B cell (primary cell): ENCODE measurements around the gene MTHFD2L. TPM values are rescaled to one million over a fixed set of nuclear protein-coding genes. Genes with fewer than 3 reads are reported as not detected.

ENCODE experiments used
- ATAC-seq: fragments of 200-7000 bp; cut with Tn5 transposase; one replicate; pipeline ENCODE4 v1.10.0; 2021; ENCODE audit warnings: low read depth, mild to moderate bottlenecking, moderate number of reproducible peaks, moderate library complexity
- CTCF ChIA-PET: fragments of 350-600 bp; sonication (Branson Sonifier 250); formaldehyde crosslinking; loops from one replicate; lab custom pipeline; 2021; ENCODE audit warnings: antibody characterized with exemption, inconsistent platforms; lab: Charles Lee
- POLR2A ChIA-PET: fragments of 350-600 bp; sonication (Branson Sonifier 250); formaldehyde crosslinking; loops from one replicate; lab custom pipeline; 2021; ENCODE audit warnings: antibody characterized with exemption; lab: Charles Lee
- DNase-seq: peaks from one replicate; pipeline ENCODE4 v3.0.0; 2013
- H2AFZ ChIP-seq: 2 replicates; pipeline ENCODE4 v1.6.1; 2012; ENCODE audit warnings: mild to moderate bottlenecking, low read depth, low read length; ENCODE audit not compliant: insufficient read depth, poor library complexity, severe bottlenecking
- H3K27ac ChIP-seq, 2 donors: 1 replicate in 1 of 2; 2 replicates in 1 of 2; pipeline ENCODE4 v1.5.1; 2012 to 2013; ENCODE audit warnings: low read length in 2 of 2, mild to moderate bottlenecking in 2 of 2, moderate library complexity in 1 of 2
- H3K27me3 ChIP-seq, 4 experiments: fragments of 200-600 bp in 1 of 4; sonication (generic) in 1 of 4; replicated peaks in 1 of 4; 1 replicate in 2 of 4; 2 replicates in 2 of 4; pipeline versions ENCODE4 v1.6.1 to v1.7.0; 2013 to 2016; ENCODE audit warnings: low read length in 3 of 4, mild to moderate bottlenecking in 2 of 4, mixed read lengths in 1 of 4, moderate library complexity in 1 of 4; ENCODE audit not compliant: insufficient read depth in 4 of 4, control insufficient read depth in 3 of 4; ENCODE audit errors: control extremely low read depth in 1 of 4
- H3K36me3 ChIP-seq, 2 experiments: replicated peaks in 1 of 2; 1 replicate in 1 of 2; 2 replicates in 1 of 2; pipeline versions ENCODE4 v1.6.1 to v1.7.1; 2013; ENCODE audit warnings: low read length in 1 of 2; ENCODE audit not compliant: insufficient read depth in 2 of 2, control insufficient read depth in 1 of 2; ENCODE audit errors: control extremely low read depth in 1 of 2, extremely low read depth in 1 of 2
- H3K4me1 ChIP-seq, 2 donors: fragments of 200-600 bp in 1 of 2; sonication (generic) in 1 of 2; 1 replicate in 1 of 2; 2 replicates in 1 of 2; pipeline versions ENCODE4 v1.5.1 to v1.6.1; 2013 to 2017; ENCODE audit warnings: low read length in 2 of 2; ENCODE audit not compliant: control insufficient read depth in 2 of 2, insufficient read depth in 2 of 2
- H3K4me2 ChIP-seq: replicated peaks from 2 replicates; pipeline ENCODE3; 2012; ENCODE audit warnings: mild to moderate bottlenecking, low read depth, low read length; ENCODE audit not compliant: poor library complexity, severe bottlenecking
- H3K4me3 ChIP-seq, 5 experiments: fragments of 200-600 bp in 1 of 5; sonication (generic) in 1 of 5; 1 replicate in 3 of 5; 2 replicates in 2 of 5; pipeline versions ENCODE4 v1.5.1 to v1.7.0; 2011 to 2016; ENCODE audit warnings: low read length in 4 of 5, mild to moderate bottlenecking in 4 of 5, low read depth in 2 of 5, control low read depth in 1 of 5, moderate library complexity in 1 of 5; ENCODE audit not compliant: insufficient read depth in 1 of 5; ENCODE audit errors: control extremely low read depth in 1 of 5, extremely low read depth in 1 of 5
- H3K79me2 ChIP-seq: fragments of 200-600 bp; sonication (generic); one replicate; pipeline ENCODE4 v1.6.0; 2016; ENCODE audit warnings: low read length; ENCODE audit not compliant: control insufficient read depth, insufficient read depth
- H3K9ac ChIP-seq: fragments of 200-600 bp; sonication (generic); 2 replicates; pipeline ENCODE4 v1.6.1; 2017; ENCODE audit warnings: mild to moderate bottlenecking, low read length, moderate library complexity
- H3K9me3 ChIP-seq, 3 donors: one replicate each; pipeline versions ENCODE4 v1.6.1 to v1.7.1; 2013; ENCODE audit warnings: low read length in 2 of 3; ENCODE audit not compliant: control insufficient read depth in 2 of 3, insufficient read depth in 1 of 3; ENCODE audit errors: control extremely low read depth in 1 of 3
- H4K20me1 ChIP-seq: 2 replicates; pipeline ENCODE4 v1.6.0; 2012; ENCODE audit warnings: mild to moderate bottlenecking, low read length; ENCODE audit not compliant: insufficient read depth, control insufficient read depth, poor library complexity, severe bottlenecking
- H3K27ac Mint-ChIP-seq: one replicate; pipeline ENCODE4 v1.8.0; 2021; ENCODE audit warnings: mixed read lengths
- H3K27me3 Mint-ChIP-seq: one replicate; pipeline ENCODE4 v1.8.0; 2021; ENCODE audit warnings: mixed read lengths
- H3K4me1 Mint-ChIP-seq: one replicate; pipeline ENCODE4 v1.8.0; 2021; ENCODE audit warnings: mixed read lengths
- H3K4me3 Mint-ChIP-seq: one replicate; pipeline ENCODE4 v1.8.0; 2021; ENCODE audit warnings: mixed read lengths
- H3K9me3 Mint-ChIP-seq: one replicate; pipeline ENCODE4 v1.8.0; 2022; ENCODE audit warnings: mixed read lengths; ENCODE audit not compliant: insufficient read depth
- EZH2 ChIP-seq: IDR thresholded peaks from 2 replicates; pipeline ENCODE4 v1.6.1; 2012; ENCODE audit warnings: borderline replicate concordance, low read depth, mild to moderate bottlenecking, moderate library complexity, low read length; ENCODE audit not compliant: insufficient read depth, poor library complexity, severe bottlenecking
- WGBS: methylation state at CpG from one replicate; pipeline ENCODE4 v1.1.5; 2013; ENCODE audit warnings: missing lambda C conversion rate; ENCODE audit not compliant: insufficient coverage; 5-methylcytosine and 5-hydroxymethylcytosine counted together
- intact Hi-C: fragments of 100-400 bp; cut with micrococcal nuclease; formaldehyde crosslinking; loops from one replicate; pipeline ENCODE4 v1.10.0; 2022
- polyA plus RNA-seq: library from polyadenylated mRNA; depleted of rRNA; stranded (reverse); fragments of >200 nt; gene quantifications from 2 replicates; pipeline ENCODE4 v1.2.3, GENCODE V29; 2012
- total RNA-seq, 2 donors: library from RNA; stranded (reverse); fragments of 120-200 nt in 1 of 2; gene quantifications; 1 replicate in 1 of 2; 2 replicates in 1 of 2; pipeline versions ENCODE4 v1.2.3 to v1.2.4, GENCODE V29; 2013 to 2022
- TF ChIP-seq, protein P1 (sequence below): fragments of 200-600 bp; IDR thresholded peaks from one replicate; pipeline ENCODE4 v1.8.0; 2022; ENCODE audit warnings: antibody characterized with exemption, mild to moderate bottlenecking

The MTHFD2L gene
- total and polyA plus RNA-seq, 2 donors (not counting 1 experiment from before 2014, with no cell fraction given) = 5.5 to 12.6 TPM

GRCh38 chr4:74304095-74304625, 146.2 kb downstream of the MTHFD2L start:
- Mint-ChIP-seq H3K4me3 (no peak overlapping the region), H3K27me3 (no peaks in the 10 kb centered on the region), H3K4me1 (peaks cover 3% of the 10 kb centered on the region), H3K27ac (no peak overlapping the region), H3K9me3 (no peaks in the 10 kb centered on the region)
- CTCF ChIA-PET = interaction anchor here (1.1 kb wide), 2 partner anchors 76 to 115 kb away, joined by 3 read pairs; no protein-coding TSS in a partner anchor
- 100% methylated on average over 3 of the region's 4 CpGs for WGBS
- no peak overlapping the region for H3K4me3 ChIP-seq
- no peak overlapping the region for H2AFZ ChIP-seq
- no peaks in the 10 kb centered on the region for H3K36me3 ChIP-seq
- intact Hi-C loops = no loop called here
- H3K27me3 ChIP-seq = no peaks in the 10 kb centered on the region
- H3K79me2 ChIP-seq = no peaks in the 10 kb centered on the region
- no peak for DNase-seq
- no peaks in the 10 kb centered on the region for H4K20me1 ChIP-seq
- no peak for TF ChIP-seq EZH2
- TF ChIP-seq, protein P1, sequence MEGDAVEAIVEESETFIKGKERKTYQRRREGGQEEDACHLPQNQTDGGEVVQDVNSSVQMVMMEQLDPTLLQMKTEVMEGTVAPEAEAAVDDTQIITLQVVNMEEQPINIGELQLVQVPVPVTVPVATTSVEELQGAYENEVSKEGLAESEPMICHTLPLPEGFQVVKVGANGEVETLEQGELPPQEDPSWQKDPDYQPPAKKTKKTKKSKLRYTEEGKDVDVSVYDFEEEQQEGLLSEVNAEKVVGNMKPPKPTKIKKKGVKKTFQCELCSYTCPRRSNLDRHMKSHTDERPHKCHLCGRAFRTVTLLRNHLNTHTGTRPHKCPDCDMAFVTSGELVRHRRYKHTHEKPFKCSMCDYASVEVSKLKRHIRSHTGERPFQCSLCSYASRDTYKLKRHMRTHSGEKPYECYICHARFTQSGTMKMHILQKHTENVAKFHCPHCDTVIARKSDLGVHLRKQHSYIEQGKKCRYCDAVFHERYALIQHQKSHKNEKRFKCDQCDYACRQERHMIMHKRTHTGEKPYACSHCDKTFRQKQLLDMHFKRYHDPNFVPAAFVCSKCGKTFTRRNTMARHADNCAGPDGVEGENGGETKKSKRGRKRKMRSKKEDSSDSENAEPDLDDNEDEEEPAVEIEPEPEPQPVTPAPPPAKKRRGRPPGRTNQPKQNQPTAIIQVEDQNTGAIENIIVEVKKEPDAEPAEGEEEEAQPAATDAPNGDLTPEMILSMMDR = no peak
- peaks cover 0 to under 1% of the 10 kb centered on the region in 2 donors for H3K4me1 ChIP-seq
- H3K9me3 ChIP-seq = no peaks in the 10 kb centered on the region
- no peak overlapping the region for H3K27ac ChIP-seq
- no peak overlapping the region for H3K9ac ChIP-seq
- no peak for ATAC-seq
- POLR2A ChIA-PET = no interaction called here
- H3K4me2 ChIP-seq = no peak overlapping the region

GRCh38 chr4:74305000-74305399, 147.1 kb downstream of the MTHFD2L start:
- Histone ChIP-seq H3K4me1 (peaks cover 3 to 4% of the 10 kb centered on the region in 2 donors), H2AFZ (no peak overlapping the region), H3K27me3 (no peaks in the 10 kb centered on the region)

More at GRCh38 chr4:74305000-74305399, 147.1 kb downstream of the MTHFD2L start:
- 100% methylated on average over 1 of the region's 1 CpG for WGBS
- no peak for TF ChIP-seq EZH2
- TF ChIP-seq, protein P1 = no peak
- Histone ChIP-seq H3K27ac (no peak overlapping the region), H3K79me2 (no peaks in the 10 kb centered on the region), H3K9ac (no peak overlapping the region), H4K20me1 (no peaks in the 10 kb centered on the region), H3K9me3 (no peaks in the 10 kb centered on the region), H3K4me3 (no peak overlapping the region), H3K4me2 (no peak overlapping the region), H3K36me3 (no peaks in the 10 kb centered on the region)
- Mint-ChIP-seq H3K4me3 (no peak overlapping the region), H3K4me1 (peaks cover 7% of the 10 kb centered on the region), H3K27ac (no peak overlapping the region), H3K27me3 (no peaks in the 10 kb centered on the region), H3K9me3 (no peaks in the 10 kb centered on the region)
- POLR2A ChIA-PET = no interaction called here
- intact Hi-C loops = no loop called here
- CTCF ChIA-PET = interaction anchor here (1.1 to 1.8 kb wide), 2 partner anchors 116 kb away, joined by 3 to 7 read pairs; no protein-coding TSS in a partner anchor
- no peak for DNase-seq
- ATAC-seq = no peak
